ENCODE results near the gene TMEM37. TPM values are rescaled to one million over a fixed set of nuclear protein-coding genes. Genes with fewer than 3 reads are reported as not detected.

Gene TMEM37
- total RNA-seq, 1 experiment from 2014 or later: 4.2 TPM

- no peak overlapping the region for H4K8ac ChIP-seq (replicated peaks; ENCODE audit: insufficient read length, low read depth, low read length)
- H2AK5ac ChIP-seq (ENCODE audit: insufficient read length, low read length): no peak overlapping the region
- H3T11ph ChIP-seq (ENCODE audit: low read length): no peak overlapping the region
- H3K79me2 ChIP-seq (ENCODE audit: insufficient read depth, low read length): no peaks in the 10 kb centered on the region
- H3K18ac ChIP-seq (ENCODE audit: insufficient read length, low read depth, low read length): no peak overlapping the region
- WGBS (ENCODE audit: extremely low coverage, insufficient read length, low lambda C conversion rate): no CpG with 5 or more reads among the region's 9 CpGs
- H3K4me1 Mint-ChIP-seq: peaks cover 16 to 24% of the 10 kb centered on the region in 2 experiments
- H2BK12ac ChIP-seq (ENCODE audit: insufficient read length, low read depth, low read length): no peak overlapping the region
- H2BK20ac ChIP-seq (ENCODE audit: low read depth, low read length, poor library complexity, severe bottlenecking): no peak overlapping the region
- no peak overlapping the region for H2BK120ac ChIP-seq (ENCODE audit: low read depth, low read length, poor library complexity, severe bottlenecking)
- no peak for DNase-seq
- H3K79me1 ChIP-seq (ENCODE audit: insufficient read depth, low read depth, low read length, poor library complexity, severe bottlenecking): no peaks in the 10 kb centered on the region
- no peak overlapping the region for H3K27ac ChIP-seq (ENCODE audit: insufficient read length, low read depth, low read length)
- H3K56ac ChIP-seq (ENCODE audit: insufficient read length, low read depth, low read length): no peak overlapping the region
- no peak overlapping the region for H3K27ac Mint-ChIP-seq
- no peaks in the 10 kb centered on the region for H4K20me1 ChIP-seq (ENCODE audit: control insufficient read depth, insufficient read depth, insufficient read length)
- H2BK15ac ChIP-seq (ENCODE audit: low read depth, low read length): no peak overlapping the region
- H4K91ac ChIP-seq (ENCODE audit: insufficient read length, low read depth, low read length): no peak overlapping the region
- H3K9me3 ChIP-seq (ENCODE audit: control insufficient read depth, low read depth, low read length): no peaks in the 10 kb centered on the region
- H3K4me3 Mint-ChIP-seq: no peak overlapping the region
- no peak overlapping the region for H3K23ac ChIP-seq (ENCODE audit: insufficient read length, low read depth, low read length)
- no peak overlapping the region for H2BK5ac ChIP-seq (ENCODE audit: insufficient read length, low read length)
- H3K9me3 Mint-ChIP-seq: no peaks in the 10 kb centered on the region
- no peaks in the 10 kb centered on the region; the same call in 1 of the 2 replicates for H3K27me3 ChIP-seq (ENCODE audit: insufficient read depth, low read length)
- H4K5ac ChIP-seq (ENCODE audit: insufficient read length, low read depth, low read length): no peak overlapping the region
- H2AFZ ChIP-seq (ENCODE audit: low read length): no peak overlapping the region
- H3K14ac ChIP-seq (ENCODE audit: insufficient read depth, low read length): no peak overlapping the region; the same call in 1 of the 2 replicates
- H3K9ac ChIP-seq (ENCODE audit: extremely low read depth, insufficient read length, low read length): no peak overlapping the region
- no peaks in the 10 kb centered on the region; the same call in 1 of the 2 replicates for H3K4me1 ChIP-seq (ENCODE audit: insufficient read depth, low read length)
- no peak for TF ChIP-seq CTCF (conservative IDR thresholded peaks at IDR 0.05)
- H3K4ac ChIP-seq (ENCODE audit: low read depth, low read length): no peak overlapping the region
- no peak overlapping the region for H3K4me2 ChIP-seq (ENCODE audit: insufficient read depth, insufficient read length, low read length)
- peaks cover 26% of the 10 kb centered on the region for H3K27me3 Mint-ChIP-seq (ENCODE audit: low read depth)
- H3K36me3 Mint-ChIP-seq (ENCODE audit: insufficient read depth in 1 of 3, low read depth in 3 of 3): no peaks in the 10 kb centered on the region
- H3K23me2 ChIP-seq (ENCODE audit: insufficient read length, low read depth, low read length, poor library complexity, severe bottlenecking): no peaks in the 10 kb centered on the region
Observed at GRCh38 chr2:119448427-119449141, 16.9 kb downstream of the TMEM37 start.
